ENCODE measurements around the gene SLC23A1. TPM values are rescaled to one million over a fixed set of nuclear protein-coding genes. Genes with fewer than 3 reads are reported as not detected.
"Not testable (repeated sequence)": the region's sequence is repeated elsewhere in the genome, so short reads cannot be mapped to it uniquely, and the experiment has no call there.

SLC23A1 gene
- total RNA-seq, 1 experiment from 2014 or later: not detected

DNA sequence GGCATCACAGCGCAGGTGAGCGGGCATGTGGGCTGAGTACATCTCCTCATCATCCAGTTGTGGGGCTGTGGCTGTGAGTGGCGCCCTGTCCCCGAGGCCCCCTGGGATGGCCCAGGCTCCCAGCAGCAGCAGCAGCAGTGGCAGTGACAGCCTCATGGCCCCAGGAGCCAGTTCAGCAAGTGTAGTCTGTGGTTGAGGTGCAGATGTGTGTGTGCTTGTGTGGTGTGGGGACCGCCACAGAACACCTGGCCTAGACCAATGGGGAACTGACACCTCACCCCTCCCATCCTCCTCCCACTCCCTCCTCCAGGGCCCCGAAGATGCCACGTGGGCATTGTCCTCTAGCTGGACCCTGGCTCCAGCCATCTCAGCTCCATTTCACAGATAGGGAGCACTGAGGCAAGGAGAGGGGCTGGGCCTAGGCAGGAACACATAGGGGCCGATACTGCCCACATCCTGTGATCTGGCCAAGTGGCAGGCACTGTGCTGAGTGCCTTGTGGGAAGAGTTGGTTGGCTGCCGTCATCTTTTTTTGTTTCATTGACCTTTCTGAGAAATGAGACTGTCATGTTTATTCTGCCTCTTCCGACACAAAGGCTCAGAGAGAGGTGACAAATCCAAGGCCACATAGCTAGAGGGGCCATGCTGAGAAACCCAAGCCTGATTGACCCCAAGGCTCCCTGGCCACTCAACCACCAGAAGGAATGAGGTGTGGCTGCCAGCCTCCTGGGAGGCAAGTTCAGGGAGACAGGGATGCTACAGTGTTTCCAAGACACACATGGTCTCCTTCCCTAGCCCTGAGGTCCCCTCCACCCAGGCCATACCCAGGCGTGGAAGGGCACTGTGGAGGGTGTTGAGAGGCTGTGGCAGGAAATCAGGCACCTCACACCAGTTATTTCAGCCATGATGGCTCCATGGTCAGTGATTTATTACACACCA is 6.9 kb upstream of the SLC23A1 start, which contains the start of gene MZB1:
TSS of gene MZB1 (minus strand) at position 213 of the 938 bp plus-strand sequence. CDS start at position 156, 57 bp downstream.
- DNase-seq (ENCODE audit: low read depth): no peak

DNA sequence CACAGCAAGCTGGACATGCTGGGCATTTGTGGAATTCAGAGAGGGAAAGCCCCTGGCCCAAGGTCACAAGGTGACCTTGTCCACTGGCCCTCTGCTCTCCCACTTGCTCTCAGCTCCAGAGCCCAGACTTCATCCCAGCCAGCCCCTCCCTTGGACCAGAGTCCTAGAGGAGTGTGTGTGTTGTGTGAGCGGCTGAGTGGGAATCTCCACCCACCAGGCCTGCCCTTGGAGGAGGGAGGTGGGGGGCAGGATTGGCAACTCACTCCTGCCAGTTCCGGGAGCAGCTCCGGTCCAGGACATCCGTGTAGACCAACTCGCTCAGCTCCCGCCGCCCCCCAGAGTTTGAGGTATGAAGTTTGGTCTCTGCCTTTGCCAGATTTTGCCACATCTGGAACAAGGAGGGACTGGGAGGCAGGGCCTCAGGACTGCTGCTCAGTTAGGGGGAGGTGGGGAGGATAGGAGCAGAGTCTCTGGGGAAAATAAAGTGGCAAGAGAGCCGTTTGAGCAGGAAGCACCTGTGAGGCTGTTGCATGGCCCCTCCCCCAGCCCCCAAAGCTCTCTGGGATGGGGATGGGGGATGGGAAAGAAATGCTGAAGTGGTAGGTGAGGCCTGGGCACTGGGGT is 5.2 kb upstream of the SLC23A1 start:
- no peak for DNase-seq (ENCODE audit: low read depth)

DNA sequence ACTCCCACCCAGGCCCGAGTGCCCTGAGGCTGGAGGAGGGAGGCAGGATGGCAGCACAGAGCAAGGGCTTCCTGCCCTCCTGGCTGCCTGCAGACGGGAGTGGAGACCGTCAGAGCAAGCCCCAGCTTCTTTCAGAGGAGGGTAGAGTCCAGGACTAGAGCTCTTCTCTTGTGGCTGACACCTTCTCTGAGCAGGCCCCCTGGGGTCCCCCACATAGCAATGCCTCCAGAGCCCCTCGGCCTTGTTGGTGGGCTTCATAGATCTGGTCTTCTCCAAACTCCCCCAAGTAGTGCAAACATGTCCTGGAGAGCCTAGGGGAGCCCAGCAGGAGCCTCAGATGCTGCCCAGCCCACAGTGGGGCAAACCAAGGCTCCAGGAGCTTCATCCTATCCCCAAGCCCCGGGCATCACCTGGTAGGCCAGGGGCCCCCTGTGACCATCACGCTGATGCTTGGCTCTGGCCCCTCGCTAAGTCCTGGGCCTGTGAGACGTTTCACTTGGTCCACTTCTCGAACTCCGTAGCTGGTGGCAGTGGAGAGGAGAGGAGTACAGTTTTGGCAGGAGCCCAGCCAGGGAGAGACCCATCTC is 4.6 kb upstream of the SLC23A1 start:
- no peak for DNase-seq (ENCODE audit: low read depth)

DNA sequence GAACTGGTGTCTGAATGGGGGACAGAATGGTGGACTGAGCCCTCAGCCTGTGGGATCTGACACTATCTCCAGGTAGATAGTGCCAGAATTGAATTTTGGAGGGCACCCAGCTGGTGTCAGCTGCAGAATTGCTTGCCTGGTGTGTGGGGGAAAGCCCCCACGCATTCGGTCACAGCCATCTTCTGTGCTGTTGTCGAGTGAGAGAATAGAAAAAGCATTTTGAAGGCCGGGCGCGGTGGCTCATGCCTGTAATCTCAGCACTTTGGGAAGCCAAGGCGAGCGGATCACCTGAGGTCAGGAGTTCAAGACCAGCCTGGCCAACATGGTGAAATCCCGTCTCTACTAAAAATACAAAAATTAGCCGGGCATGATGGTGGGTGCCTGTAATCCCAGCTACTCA is 3.9 kb upstream of the SLC23A1 start:
- DNase-seq (ENCODE audit: low read depth): not testable (repeated sequence)

DNA sequence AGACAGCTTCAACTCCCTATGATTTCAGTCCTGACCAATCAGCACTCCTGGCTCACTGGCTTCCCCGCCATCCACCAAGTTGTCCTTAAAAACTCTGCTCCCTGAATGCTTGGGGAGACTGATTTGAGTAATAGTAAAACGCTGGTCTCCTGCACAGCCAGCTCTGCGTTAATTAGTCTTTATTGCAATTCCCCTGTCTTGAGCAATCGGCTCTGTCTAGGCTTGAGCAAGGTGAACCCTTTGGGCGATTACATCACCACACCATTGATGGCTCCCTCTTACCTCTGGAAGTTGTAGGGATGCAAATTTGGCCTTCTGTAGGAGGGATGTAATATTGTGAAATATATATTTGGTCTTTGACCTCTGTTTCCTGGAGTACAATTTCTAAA is 2.9 kb upstream of the SLC23A1 start:
- no peak for DNase-seq (ENCODE audit: low read depth)

DNA sequence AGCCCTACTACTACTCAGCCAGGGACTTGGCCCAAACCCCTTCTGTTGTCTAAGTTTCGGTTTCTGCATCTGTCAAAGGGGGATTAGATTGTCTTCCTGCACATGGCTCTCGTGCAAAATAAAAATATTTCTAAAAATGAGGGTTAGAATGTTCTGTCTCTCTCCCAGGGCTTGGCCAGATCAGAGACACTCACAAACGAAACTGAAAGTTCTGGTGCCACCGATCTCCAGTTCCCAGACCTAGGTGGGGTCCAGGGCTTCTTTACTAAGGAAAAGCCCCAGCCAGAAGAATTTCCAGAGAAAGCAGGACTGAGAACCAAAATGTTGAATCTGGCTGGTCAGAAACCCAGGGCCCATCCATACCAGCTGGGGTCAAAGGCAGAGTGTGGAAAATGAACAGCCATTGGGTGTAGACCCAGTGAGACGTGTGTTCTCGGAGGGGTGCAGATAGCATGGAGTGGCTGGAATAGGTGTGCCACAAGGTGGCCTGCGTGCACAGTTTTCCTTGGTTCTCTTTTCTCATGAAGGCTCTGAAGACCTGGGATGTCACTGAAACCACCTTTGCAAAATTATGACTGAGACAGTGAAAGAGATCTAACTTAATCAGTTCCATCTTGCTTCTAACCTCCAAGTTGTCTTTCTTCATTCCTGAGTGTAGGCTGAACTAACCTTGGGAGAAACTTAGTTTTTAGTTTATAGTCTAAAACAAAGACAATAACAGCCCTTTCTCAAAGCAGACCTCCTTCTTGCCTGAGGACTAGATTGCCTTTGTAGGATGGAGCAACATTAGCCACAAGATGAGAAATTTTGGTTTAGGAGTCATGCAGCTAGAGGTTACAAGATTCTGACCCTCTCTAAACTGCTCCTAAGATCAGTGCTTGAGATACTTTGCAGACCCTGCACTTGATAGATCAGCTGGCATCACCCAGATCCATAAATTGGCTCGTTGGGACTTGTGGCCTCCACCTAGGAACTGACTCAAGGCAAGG is 2.3 kb upstream of the SLC23A1 start:
- DNase-seq (ENCODE audit: low read depth): peak; percentile 53

DNA sequence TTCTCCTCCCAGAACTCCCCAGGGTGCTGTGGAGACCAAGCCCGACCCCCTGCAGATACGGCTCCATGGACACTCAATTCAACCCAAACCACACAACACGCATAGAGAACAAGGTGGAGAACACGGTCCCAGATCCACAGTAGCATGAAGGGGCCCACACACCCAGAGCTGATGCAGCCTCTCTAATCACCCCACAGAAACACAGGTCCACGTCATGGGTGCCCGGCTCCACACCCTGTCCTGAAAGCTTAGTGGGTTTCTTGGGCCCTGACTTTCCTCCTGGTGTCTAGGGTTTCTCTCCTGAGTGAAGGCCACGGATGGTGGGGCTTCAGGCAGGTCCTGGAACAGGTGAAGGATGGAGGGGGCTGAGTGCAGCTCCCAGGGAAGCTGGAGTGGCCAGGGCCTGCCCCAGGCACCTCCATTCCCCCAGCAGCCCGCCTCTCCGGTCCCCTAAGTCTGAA is 1.5 kb upstream of the SLC23A1 start:
- DNase-seq (ENCODE audit: low read depth): no peak

DNA sequence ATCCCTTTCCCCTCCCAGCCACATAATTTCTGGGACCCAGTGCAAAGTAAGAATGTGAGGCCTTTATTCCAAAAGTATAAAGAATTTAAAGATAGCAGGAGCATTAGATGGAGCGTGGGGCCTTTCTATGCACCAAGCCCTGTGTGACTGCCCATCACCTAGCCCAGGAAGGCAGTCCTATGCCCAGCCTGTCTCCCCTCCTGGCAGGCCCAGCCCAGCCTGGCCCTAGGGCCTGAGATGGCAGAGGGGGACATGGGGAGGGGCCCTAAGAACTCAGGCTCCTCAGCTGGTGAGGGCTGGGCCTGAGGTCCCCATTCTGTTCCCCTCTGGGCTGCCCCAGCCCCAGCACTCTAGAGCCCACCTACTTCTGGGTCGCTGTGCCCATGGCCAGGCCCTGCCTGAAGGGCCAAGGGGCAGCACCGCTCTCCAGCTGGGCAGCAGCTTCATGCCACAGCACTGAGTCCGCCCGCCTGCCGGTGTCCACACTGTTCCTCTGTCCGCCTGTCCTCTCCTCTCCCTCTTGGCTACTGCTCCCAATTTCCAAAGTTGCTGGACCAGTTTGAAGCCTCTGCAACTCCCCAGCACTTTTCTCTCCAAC is 995 bp upstream of the SLC23A1 start:
- no peak for DNase-seq (ENCODE audit: low read depth)

DNA sequence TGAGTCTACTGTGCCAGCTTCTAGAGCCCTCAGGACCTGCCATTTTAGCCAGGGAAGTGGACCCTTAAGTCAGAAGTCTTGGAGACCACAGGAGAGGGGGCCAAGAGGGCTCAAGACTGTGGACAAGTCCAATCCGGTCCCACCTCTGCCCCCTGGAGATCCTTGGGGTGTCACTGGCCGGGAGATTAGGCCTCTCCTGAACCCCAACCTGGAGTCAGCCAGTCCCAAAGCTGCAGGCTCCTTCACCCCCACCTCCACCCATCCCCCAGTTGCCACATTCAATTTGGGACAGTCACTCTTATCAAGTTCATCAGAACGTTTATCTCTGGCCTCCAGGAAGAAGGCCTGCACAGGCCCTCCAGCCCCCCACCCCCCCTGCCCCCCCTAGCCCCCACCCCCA is 290 bp downstream of the SLC23A1 start:
- no peak for DNase-seq (ENCODE audit: low read depth)

DNA sequence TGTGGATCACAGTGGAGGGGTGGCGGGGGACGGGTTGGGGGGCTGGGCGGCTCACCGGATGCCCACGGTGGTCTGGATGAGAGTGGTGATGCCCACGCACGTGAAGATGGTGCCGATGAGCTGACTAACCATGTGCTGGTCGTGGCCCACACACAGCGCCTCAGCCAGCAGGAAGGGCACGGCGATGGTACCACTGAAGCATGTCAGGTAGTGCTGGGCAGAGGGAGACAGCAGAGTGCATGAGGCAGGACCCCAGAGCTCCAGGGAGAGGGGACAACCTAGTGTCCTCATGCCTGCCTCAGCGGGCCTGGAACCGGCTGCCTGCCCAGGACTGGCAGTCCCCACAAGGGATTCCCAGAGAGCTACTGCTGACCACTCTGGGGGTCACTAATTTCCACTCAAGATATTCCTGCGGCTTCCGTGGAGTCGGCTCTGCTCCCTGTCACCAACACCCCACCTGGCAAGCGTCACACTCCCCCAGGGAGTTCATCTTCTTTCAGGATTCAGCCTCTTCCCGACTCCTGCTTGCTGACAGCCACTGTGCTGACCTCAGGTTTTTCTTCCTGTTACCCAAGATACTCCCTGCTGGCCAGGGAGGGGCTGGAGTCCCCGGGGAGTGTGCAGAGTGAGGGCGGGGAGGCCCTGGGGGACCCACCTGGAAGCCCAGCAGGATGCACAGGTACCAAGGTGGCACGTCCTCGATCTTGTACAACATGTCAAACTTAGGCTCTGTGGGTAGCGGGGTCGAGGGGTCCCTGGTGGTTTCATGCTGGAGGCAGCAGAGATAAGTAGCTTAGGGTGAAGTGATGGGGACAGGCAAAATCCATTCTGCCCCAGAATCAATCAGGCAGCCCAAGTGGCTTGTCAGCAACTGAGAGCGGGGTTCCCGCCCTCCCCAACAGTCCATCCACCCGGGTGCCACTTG is 998 bp downstream of the SLC23A1 start:
- DNase-seq (ENCODE audit: low read depth): no peak

DNA sequence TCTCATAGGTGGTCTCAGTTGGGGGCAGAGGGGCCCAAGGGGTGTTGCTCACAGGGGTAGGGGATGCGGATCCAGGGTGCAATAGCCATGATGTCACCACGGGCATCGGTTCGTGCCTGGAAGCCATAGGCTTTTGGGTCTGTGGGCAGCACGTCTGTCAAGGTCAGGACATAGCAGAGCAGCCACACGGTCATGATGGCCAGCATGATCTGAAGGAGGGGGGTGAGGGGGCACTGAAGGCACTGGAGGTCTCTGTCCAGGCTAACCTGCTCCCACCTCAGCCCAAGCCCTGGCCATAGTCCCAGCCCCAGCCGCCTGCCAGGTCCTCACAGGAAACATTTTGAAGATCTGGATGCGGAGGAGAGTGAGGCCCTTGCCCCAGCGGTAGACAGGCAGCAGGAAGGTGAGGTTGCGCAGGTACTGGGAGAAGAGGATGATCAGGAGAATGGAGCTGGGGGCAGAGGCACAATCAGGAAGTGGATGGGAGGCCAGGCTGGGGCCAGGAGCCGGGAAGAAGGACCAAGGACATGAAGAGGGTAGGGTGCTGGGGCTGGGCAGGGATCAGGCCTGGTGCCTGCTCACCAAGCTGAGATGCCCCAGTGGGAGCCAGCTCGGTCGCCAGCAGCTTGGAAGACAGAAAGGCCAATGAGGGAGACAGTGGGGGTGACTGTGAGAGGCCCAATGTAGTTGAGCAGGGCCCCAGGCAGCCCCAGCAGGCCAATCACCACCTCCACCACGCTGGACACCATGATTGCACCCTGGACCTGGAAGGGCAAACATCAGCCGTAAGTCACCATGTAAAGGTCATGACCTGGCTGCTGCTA is 3.3 kb downstream of the SLC23A1 start:
- no peak for DNase-seq (ENCODE audit: low read depth)

DNA sequence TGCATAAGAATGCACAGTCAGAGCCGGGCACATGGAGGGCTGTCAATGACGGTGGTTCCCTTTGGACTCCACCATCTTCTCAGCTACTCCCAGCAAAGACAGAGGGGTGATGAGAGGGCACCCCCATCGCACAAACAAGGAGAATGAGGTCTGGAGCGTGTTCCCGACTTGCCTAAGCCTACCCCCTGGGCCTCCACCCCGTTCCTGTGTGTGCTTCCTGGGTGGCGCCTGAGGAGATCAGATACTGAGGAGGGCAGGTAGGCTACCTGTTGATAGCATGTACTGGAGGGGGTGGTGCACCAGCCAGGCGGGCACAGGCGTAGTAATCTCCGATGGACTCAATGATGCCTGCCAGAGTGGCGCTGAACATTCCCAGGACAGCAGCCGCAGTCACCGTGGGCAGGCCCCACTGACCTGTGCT is 4.1 kb downstream of the SLC23A1 start:
- no peak for DNase-seq (ENCODE audit: low read depth)

DNA sequence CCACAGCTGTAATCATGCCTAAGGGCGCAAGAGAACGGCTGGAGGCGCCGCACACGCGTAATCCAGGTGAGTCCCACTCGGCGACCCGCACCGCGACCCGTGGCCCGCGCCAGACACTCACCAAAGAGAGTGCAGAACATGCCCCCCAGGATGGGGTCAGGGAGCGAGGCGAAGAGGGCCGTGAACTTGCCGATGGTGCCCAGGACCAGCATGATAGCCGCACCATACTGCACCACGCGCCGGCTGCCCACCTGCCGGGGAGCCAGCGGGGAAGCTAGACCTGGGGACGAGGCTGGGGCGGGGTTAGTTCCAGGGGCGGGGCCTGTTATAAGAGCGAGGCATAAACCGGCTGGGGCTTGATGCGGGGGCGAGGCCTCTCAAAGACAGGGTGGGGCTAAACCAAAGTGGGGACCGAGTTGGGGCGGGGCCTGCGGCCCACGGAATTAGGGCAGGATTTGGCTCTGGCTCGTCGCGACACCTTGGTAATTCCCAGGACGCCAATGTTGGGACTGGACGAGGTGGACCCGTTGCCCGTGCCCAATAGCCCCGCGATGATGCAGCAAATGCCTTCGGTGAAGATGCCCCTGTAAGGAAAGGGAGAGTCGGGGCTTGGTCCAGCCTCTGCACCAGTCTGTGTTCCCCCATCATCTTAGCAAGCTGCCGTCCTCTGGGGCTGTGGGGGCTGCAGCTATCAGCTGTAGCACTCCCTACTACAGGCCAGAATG is 4.8 kb downstream of the SLC23A1 start:
- DNase-seq (ENCODE audit: low read depth): no peak

DNA sequence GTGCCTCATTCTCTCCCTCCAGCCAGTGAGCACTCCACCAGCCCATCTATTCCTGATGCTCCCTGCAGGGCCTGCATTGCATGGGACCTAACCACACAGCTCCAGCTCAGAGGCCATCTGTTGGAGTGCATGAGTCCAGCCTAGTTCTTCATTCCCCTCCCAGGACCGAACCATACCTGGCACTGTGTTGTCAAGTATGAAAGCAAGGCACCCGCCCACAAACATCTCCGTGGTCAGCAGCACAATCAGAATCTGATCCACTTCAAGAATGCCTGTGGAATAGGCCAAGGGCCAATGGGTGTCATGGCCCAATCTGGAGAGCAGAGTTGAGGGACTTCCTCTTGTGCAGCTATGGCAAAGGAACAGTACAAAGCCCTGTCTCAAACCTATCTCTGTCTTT is 5.9 kb downstream of the SLC23A1 start:
- DNase-seq (ENCODE audit: low read depth): no peak

DNA sequence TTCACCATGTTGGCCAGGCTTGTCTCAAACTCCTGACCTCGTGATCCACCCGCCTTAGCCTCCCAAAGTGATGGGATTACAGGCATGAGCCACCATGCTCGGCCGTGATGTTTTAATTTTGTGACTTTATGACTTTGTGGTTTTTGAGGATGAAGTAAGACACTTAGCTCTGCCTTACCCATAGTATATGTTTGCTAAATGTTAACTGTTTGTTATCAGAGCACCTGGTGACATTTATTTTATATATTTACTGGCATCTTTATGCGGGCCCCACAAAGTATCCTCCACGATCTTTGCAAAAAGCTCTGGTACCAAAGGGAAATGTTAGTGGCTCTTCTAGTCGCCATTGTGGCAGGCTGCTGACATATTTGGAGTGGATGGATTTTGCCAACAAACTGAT is 6.7 kb downstream of the SLC23A1 start:
- DNase-seq (ENCODE audit: low read depth): no peak

DNA sequence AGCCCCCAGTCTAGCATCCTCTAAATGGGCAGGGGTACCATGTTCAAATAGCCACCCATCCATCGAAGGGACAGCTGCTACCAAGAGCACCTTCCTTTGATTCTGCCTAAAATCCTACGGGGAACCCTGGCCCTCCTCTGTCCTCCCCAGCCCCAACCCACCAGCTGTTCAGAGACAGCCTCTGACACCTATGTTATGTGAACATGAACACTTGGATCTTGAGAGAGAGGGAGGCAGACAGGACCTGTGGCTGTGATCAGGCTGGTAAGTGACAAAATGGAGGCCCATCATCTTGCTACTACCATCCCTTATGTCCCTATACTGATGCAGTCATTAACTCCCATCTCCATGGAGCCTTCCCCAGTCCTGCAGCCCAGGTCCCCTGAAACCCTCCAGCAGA is 8.2 kb downstream of the SLC23A1 start:
- no peak for DNase-seq (ENCODE audit: low read depth)

DNA sequence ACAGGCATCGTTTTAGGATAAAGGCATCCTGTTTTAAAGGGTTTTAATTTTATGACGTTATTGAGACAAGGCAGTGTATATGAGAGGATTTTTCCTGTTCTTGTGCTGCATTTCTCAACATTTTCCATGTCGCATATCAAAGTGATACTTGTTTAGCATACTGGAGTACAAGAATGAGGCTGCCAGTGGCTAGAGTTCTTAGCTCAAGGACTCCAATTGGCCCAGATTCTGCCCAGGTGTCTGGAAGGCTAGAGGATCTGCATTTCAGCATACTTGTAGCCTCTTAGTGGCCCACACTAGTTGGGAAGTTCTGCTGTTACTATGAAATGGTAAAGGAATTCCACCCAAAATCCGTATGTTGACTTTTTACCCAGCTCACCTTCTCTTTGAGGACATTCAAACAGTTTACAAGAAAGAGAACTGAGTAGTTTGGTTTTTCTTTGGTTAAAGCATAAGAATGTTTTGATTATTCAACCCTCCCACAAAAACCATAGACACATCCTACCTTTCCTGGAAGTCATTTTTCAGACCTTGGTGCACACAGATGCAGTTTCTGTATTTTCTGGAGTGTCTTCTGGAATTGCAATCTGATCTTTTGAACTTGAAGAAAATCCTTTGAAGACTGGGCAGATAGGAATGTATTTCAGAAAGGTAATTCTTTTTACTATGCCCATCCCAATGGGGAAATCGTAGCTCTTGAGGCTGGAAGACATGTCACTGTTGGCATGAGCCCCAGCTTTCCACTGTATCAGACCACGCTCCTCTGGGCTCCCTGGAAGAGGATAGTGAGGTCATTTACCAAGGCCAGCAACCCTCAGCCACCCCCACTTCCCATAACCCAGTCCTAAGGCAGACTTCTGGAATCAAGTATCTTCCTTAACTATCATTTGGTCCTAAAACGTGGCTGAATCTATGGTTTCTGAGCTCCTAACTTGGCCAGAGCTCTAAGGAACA is 11.3 kb downstream of the SLC23A1 start:
- DNase-seq (ENCODE audit: low read depth): no peak

Data from Daoy (cell line).